ENCODE data around the gene PTPRM.

- TF ChIP-seq CTCF (IDR thresholded peaks at IDR 0.05) (no peak), POLR2A (IDR thresholded peaks at IDR 0.05) (no peak)
Observed at GRCh38 chr18:7517852-7518251, 49.3 kb upstream of the PTPRM start.

All from sigmoid colon (tissue), 3 donors.